MM.1S (cell line): ENCODE results near the gene CDRT4.

Experiments
- DNase-seq: peaks from one replicate; pipeline ENCODE4 v3.0.0-alpha.2; 2015
- H2AFZ ChIP-seq: fragments of 300-600 bp; sonication (generic); 2 replicates; pipeline ENCODE4 v1.6.0; 2016; ENCODE audit warnings: antibody characterized with exemption, low read length
- H3F3A ChIP-seq: fragments of 300-600 bp; sonication (generic); 2 replicates; pipeline ENCODE4 v1.6.1; 2016; ENCODE audit warnings: mild to moderate bottlenecking, antibody characterized with exemption, low read length, moderate library complexity, mixed read lengths; ENCODE audit not compliant: insufficient read depth
- H3K27ac ChIP-seq: fragments of 300-600 bp; sonication (generic); 2 replicates; pipeline ENCODE4 v1.5.1; 2016; ENCODE audit warnings: mild to moderate bottlenecking, low read length
- H3K27me3 ChIP-seq: fragments of 300-600 bp; sonication (generic); replicated peaks from 2 replicates; pipeline ENCODE4 v1.6.0; 2016; ENCODE audit warnings: low read length; ENCODE audit not compliant: insufficient read depth
- H3K36me3 ChIP-seq: fragments of 300-600 bp; sonication (generic); replicated peaks from 2 replicates; pipeline ENCODE4 v1.6.1; 2016; ENCODE audit warnings: mild to moderate bottlenecking, low read length, mixed read lengths; ENCODE audit not compliant: insufficient read depth
- H3K4me1 ChIP-seq: fragments of 300-600 bp; sonication (generic); 2 replicates; pipeline ENCODE4 v1.6.1; 2016; ENCODE audit warnings: low read length, mixed read lengths
- H3K4me2 ChIP-seq: fragments of 300-600 bp; sonication (generic); 2 replicates; pipeline ENCODE4 v1.6.0; 2016; ENCODE audit warnings: low read depth, low read length
- H3K4me3 ChIP-seq: fragments of 300-600 bp; sonication (generic); 2 replicates; pipeline ENCODE4 v1.5.1; 2016; ENCODE audit warnings: low read length, mixed read lengths
- H3K79me2 ChIP-seq: fragments of 300-600 bp; sonication (generic); 2 replicates; pipeline ENCODE4 v1.6.1; 2016; ENCODE audit warnings: mixed run types, low read length, mixed read lengths
- H3K9ac ChIP-seq: fragments of 300-600 bp; sonication (generic); 2 replicates; pipeline ENCODE4 v1.6.1; 2016; ENCODE audit warnings: low read length, mixed read lengths
- H3K9me2 ChIP-seq: fragments of 300-600 bp; sonication (generic); replicated peaks from 2 replicates; pipeline ENCODE4 v1.6.1; 2016; ENCODE audit warnings: mild to moderate bottlenecking, low read length, mixed read lengths; ENCODE audit not compliant: insufficient read depth
- H3K9me3 ChIP-seq: fragments of 300-600 bp; sonication (generic); replicated peaks from 2 replicates; pipeline ENCODE4 v1.6.1; 2016; ENCODE audit warnings: mild to moderate bottlenecking, low read length, mixed read lengths; ENCODE audit not compliant: insufficient read depth
- H4K20me1 ChIP-seq: fragments of 300-600 bp; sonication (generic); 2 replicates; pipeline ENCODE4 v1.6.1; 2016; ENCODE audit warnings: mild to moderate bottlenecking, low read length, moderate library complexity, mixed read lengths; ENCODE audit not compliant: insufficient read depth
- EZH2 ChIP-seq: fragments of 300-600 bp; sonication (generic); optimal IDR thresholded peaks from 2 replicates; pipeline ENCODE3; 2017; ENCODE audit warnings: low read depth, mild to moderate bottlenecking, antibody characterized with exemption, low read length, mixed read lengths
- EZH2phosphoT487 ChIP-seq: fragments of 300-600 bp; sonication (generic); IDR thresholded peaks from 2 replicates; pipeline ENCODE4 v1.6.1; 2018; ENCODE audit warnings: antibody characterized with exemption, low read length
- TF ChIP-seq, protein P1 (sequence below): fragments of 300-600 bp; sonication (generic); IDR thresholded peaks from 2 replicates; pipeline ENCODE4 v1.5.1; 2016; ENCODE audit warnings: antibody characterized with exemption, low read length, mixed read lengths

Gene CDRT4

DNA sequence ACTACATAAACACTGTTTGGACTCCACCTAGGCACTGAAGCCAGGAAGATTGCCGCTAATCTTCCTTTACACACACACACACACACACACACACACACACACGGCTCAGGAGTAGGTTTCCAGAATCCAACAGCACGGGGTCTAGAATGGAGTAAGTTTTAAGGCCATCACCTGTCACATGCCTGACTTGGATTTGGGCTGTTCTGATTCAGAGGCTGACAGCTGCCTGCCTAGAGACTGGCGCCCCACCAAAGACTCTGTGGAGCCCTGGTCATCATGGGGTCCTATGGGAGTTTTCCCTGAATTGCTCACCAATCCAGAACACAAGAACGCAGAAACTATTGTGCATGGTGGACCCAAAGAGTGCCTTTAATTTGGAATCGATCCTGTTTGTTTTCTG lies 10.9 kb downstream of the CDRT4 start:
- H3K4me3 ChIP-seq = no peak overlapping the region
- no peaks in the 10 kb centered on the region for H4K20me1 ChIP-seq
- H3K9ac ChIP-seq = no peak overlapping the region
- H2AFZ ChIP-seq = no peak overlapping the region
- H3K36me3 ChIP-seq = no peaks in the 10 kb centered on the region
- DNase-seq = no peak
- no peaks in the 10 kb centered on the region for H3K4me1 ChIP-seq
- no peak for TF ChIP-seq EZH2phosphoT487
- TF ChIP-seq, protein P1, sequence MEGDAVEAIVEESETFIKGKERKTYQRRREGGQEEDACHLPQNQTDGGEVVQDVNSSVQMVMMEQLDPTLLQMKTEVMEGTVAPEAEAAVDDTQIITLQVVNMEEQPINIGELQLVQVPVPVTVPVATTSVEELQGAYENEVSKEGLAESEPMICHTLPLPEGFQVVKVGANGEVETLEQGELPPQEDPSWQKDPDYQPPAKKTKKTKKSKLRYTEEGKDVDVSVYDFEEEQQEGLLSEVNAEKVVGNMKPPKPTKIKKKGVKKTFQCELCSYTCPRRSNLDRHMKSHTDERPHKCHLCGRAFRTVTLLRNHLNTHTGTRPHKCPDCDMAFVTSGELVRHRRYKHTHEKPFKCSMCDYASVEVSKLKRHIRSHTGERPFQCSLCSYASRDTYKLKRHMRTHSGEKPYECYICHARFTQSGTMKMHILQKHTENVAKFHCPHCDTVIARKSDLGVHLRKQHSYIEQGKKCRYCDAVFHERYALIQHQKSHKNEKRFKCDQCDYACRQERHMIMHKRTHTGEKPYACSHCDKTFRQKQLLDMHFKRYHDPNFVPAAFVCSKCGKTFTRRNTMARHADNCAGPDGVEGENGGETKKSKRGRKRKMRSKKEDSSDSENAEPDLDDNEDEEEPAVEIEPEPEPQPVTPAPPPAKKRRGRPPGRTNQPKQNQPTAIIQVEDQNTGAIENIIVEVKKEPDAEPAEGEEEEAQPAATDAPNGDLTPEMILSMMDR = no peak
- TF ChIP-seq EZH2 = no peak
- no peak overlapping the region for H3K4me2 ChIP-seq
- H3K27me3 ChIP-seq = no peaks in the 10 kb centered on the region
- H3K79me2 ChIP-seq = no peaks in the 10 kb centered on the region
- no peaks in the 10 kb centered on the region for H3F3A ChIP-seq
- H3K27ac ChIP-seq = no peak overlapping the region
- H3K9me3 ChIP-seq = no peaks in the 10 kb centered on the region
- H3K9me2 ChIP-seq = no peaks in the 10 kb centered on the region

DNA sequence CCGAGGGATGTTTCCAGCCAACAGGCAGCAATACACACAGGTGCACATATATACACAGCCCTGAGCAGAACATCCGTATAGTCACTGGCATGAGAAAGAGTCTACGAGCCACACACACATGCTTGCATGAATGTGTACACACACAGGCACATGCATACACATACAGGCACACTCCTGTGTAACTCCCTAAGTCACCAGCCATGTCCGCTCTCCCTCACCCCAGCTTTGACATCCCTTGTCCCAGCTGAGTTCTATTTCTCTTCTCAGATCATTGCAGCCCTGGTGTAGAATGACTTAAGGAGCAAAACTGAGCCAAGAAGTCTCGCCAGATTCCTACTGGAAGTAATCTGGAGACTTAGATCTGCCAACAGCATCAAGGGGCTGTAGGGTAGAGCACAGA lies 13.1 kb downstream of the CDRT4 start:
- TF ChIP-seq, protein P1 = no peak
- TF ChIP-seq EZH2 (no peak), EZH2phosphoT487 (no peak)
- no peak overlapping the region for H3K4me2 ChIP-seq
- no peaks in the 10 kb centered on the region for H3K27me3 ChIP-seq

DNA sequence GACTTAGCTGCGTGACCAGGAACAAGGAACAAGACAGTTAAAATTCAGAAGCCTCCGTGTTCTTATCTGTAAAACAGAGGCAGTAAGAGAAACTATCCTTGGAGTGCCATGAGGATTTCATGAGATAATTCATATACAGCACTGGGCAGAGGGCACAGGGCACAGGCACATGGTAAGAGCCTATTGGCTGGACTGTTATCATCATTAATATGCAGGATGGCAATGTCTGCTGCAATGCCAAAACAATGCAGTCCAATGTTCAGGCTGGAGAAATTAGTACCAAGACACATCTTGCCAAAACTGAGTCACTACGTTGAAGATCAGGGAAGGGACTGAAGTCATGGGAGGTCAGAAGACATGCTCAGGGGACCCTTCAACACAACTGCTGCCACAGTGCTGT lies 13.6 kb downstream of the CDRT4 start:
- H4K20me1 ChIP-seq = no peaks in the 10 kb centered on the region
- no peaks in the 10 kb centered on the region for H3F3A ChIP-seq
- H3K27ac ChIP-seq = no peak overlapping the region
- H3K36me3 ChIP-seq = no peaks in the 10 kb centered on the region
- H3K9me2 ChIP-seq = no peaks in the 10 kb centered on the region
- TF ChIP-seq, protein P1 = no peak
- no peak for TF ChIP-seq EZH2
- no peak for TF ChIP-seq EZH2phosphoT487
- H2AFZ ChIP-seq = no peak overlapping the region
- no peaks in the 10 kb centered on the region for H3K4me1 ChIP-seq
- no peak overlapping the region for H3K9ac ChIP-seq
- H3K9me3 ChIP-seq = no peaks in the 10 kb centered on the region
- no peak for DNase-seq
- no peak overlapping the region for H3K4me3 ChIP-seq
- H3K4me2 ChIP-seq = no peak overlapping the region
- no peaks in the 10 kb centered on the region for H3K79me2 ChIP-seq
- H3K27me3 ChIP-seq = no peaks in the 10 kb centered on the region

More for the DNA sequence above, 13.1 kb downstream of the CDRT4 start:
- no peak overlapping the region for H3K9ac ChIP-seq
- H2AFZ ChIP-seq = no peak overlapping the region
- H3K27ac ChIP-seq = no peak overlapping the region
- no peaks in the 10 kb centered on the region for H3K4me1 ChIP-seq
- no peak for DNase-seq
- no peaks in the 10 kb centered on the region for H3K79me2 ChIP-seq
- no peaks in the 10 kb centered on the region for H3K36me3 ChIP-seq
- H3K9me2 ChIP-seq = no peaks in the 10 kb centered on the region
- H3K9me3 ChIP-seq = no peaks in the 10 kb centered on the region
- H4K20me1 ChIP-seq = no peaks in the 10 kb centered on the region
- no peaks in the 10 kb centered on the region for H3F3A ChIP-seq
- H3K4me3 ChIP-seq = no peak overlapping the region
